NCI-H510A treated with DMSO at 0.1 percent for 48 hours (cell line): ENCODE data around the gene JAKMIP1.

Experiments
- DNase-seq: peaks from one replicate; lab custom pipeline; 2025; lab: John Stamatoyannopoulos, UW

The JAKMIP1 gene

DNA sequence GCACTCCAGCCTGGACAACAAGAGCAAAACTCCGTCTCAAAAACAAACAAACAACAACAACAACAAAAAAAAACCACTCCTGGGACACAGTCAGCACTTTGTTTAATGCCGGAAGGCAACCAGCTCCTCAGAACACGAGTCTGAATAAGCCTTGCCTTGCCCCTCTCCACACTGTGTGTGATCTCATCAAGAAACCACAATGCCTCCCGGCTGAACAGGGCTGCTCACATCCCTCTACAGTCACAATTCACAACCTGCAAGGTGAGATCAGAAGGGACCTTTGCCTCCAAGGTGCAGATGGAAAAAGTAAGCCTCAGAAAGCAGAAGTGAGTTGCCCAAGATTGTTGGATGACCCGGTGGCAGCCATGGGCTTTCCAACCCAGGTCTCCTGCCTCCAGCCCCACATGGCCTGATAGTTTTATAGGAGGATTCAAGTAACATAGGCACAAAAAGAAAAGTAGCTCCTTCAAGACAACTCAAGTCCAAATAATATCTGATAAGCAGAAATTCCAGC, 80.8 kb downstream of the JAKMIP1 start:
- no peak for DNase-seq

DNA sequence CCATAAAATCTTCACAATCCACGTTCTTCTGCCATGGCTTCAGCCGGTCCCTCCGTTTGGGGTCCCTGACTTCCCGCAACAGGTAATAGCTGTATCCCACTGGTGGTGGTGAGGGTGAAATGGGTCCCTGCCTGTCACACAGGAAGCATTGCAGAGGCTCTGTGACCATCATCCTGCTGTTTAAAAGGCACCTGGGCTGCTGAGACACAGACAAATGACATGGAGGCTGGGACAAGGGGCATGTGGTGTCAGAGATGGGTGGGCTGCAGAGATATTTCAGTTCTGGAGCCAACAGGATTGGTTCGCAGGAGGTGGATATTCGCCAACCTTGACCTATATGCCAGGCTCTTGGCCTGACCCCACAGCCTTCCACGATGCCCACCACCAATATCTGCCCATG, 82.1 kb downstream of the JAKMIP1 start:
- DNase-seq = no peak

DNA sequence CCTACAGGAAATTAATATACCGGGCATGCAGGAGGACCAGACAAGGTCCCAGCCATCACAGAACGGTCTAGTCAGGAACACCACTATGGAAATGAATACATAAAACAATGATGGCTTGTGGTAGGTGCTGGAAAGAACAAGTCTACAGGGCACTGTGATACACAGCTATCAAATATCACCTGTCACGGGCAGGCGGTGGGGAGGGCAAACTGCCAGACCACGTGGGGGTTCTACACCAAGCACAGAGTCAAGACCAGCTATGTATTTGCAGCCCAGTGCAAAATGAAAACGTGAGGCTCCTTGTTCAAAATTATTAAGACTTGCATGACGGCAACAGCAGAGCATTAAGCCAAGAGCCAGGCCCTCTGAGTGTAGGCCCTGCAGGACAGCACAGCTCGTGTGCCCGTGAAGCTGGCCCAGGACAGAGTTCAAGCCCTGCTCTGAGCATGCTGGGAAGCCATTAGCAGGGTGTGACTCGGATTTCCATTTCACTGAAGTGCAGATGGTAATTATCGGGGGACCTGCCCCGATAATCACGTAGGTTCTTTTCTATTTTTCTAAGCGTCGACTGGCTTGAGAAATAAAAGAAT, 83.6 kb downstream of the JAKMIP1 start:
- DNase-seq = peak; percentile 31

GRCh38 chr4:6115746-6116586, 84.4 kb downstream of the JAKMIP1 start:
- no peak for DNase-seq

- no peak for DNase-seq
Observed at GRCh38 chr4:6115342-6115741, 85.0 kb downstream of the JAKMIP1 start.

DNA sequence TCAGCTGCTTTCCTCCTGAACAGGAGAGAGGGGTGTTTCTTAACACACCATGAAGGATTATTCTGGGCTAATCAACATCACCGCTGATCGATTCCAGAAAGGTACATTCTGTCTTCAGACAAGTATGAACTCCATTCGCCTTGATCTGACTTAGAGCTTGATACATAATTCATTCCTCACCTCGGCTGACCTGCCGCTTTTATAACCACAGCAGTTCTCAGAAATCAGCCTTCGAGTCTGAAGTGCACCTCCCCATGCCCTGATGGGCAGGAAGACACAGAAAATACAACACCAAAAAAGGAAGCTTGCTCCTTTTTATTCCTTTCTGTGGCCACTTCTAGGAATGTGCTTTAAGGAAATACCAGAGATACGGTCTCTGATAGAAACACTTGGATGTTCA, 85.7 kb downstream of the JAKMIP1 start:
- DNase-seq = no peak

- no peak for DNase-seq
Observed at GRCh38 chr4:6114181-6114580, 86.2 kb downstream of the JAKMIP1 start.

DNA sequence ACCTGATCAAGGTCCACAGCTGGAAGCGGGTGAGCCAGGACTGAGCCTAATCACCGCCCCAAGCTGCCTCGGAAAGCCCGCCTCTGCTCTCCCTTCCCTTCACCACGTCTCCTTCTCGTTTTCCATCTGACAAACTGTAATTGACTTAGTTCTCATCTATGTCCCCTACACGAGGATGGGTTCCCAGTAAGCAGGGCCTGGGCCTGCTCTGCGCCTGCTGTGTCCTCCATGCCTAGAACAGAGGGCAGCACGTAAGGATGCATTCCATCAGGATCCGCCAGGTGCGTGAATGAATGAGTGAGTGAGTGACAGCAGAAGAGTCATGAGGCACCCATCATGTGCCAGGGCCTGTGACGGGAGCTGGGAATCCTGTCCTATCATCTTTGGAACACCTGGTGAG, 86.7 kb downstream of the JAKMIP1 start:
- DNase-seq = no peak

GRCh38 chr4:6112606-6113290, 87.6 kb downstream of the JAKMIP1 start:
- no peak for DNase-seq

- DNase-seq = no peak
Observed at GRCh38 chr4:6111354-6111960, 88.9 kb downstream of the JAKMIP1 start.

GRCh38 chr4:6110681-6111353, 89.5 kb downstream of the JAKMIP1 start:
- no peak for DNase-seq

- peak; percentile 22 for DNase-seq
Observed at GRCh38 chr4:6109842-6110560, 90.3 kb downstream of the JAKMIP1 start.

- DNase-seq = no peak
Observed at GRCh38 chr4:6107886-6108285, 92.5 kb downstream of the JAKMIP1 start.

DNA sequence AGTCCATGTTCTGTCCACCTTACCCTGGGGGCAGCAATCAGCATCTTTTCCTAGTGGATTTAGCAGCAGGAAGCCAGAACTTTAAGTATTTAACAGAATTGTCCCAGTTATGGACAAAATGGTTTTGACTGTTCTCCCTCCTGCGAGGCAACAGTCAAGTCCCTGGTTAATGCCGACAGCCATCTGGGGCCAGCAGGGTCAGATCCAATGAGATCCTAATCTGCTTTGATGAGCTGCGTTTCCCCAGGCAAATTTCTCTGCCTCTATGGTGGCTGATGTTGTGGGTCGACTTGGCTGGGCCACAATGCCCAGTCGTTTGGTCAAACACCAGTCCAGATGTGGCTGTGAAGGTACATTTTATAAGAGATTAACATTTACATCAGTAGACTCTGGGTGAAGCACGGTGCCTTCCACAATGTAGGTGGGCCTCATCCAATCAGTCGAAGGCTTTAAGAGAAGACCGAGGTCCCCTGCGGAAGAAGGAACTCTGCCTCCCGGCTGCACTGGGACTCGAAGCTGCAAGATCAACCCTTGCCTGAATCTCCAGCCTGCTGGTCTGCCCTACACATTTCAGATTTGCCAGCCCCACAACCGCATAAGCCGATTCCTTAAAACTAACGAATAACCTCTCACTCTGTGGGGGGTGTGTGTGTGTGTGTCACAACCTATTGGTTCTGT, 93.1 kb downstream of the JAKMIP1 start:
- no peak for DNase-seq

- DNase-seq = no peak
Observed at GRCh38 chr4:6106156-6106555, 94.2 kb downstream of the JAKMIP1 start.

DNA sequence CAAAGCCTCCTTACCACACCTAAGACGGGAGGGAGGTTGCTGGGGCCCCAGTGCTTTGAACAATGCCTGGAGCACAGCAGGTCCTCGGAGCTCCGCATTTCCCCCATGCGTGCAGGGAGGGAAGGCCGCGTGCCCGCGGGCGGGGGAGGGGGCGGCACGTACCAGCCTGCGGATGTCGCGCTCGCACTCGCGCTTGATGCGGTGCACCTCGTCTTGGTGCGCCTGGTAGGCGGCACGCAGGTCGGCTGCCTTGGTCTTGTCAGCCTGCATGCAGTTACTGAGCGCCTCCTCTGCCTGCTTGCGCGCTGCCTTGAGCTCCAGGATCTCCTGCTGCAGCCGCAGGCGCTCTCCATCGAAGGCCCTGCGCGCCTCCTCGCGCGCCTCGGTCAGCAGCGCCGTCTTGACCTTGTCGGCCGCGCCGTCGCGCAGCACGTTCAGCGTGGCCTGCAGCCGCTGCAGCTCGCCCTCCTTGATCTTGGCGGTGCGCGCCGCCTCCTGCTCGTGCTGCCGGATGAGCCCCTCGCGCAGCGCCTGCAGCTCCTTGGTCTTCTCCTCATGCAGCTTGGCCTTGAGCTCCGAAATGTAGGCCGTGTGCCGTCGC, 94.9 kb downstream of the JAKMIP1 start:
- no peak for DNase-seq

- no peak for DNase-seq
Observed at GRCh38 chr4:6104541-6105130, 95.7 kb downstream of the JAKMIP1 start.

- DNase-seq = no peak
Observed at GRCh38 chr4:6097581-6097980, 102.8 kb downstream of the JAKMIP1 start.

DNA sequence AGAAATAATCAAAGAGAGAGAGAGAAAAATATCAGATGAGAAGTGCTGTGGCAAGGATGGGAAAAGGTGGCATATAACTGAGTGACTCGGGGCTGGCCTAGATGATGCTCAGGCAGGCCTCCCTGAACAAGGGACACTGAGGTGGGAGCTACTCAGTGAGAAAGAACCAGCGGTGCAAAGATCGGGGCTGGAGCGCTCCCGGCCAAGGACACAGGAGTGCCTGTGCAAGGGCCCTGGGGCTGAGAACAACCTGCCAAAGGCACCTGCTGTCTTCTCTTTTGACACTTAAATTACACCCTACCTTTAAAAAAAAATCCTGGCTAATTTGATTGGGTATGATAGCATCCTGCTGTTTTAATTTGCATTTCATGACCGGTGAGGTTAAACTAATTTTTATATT, 104.5 kb downstream of the JAKMIP1 start:
- DNase-seq = no peak
